ENCODE results near the gene SERPINA10. TPM values are rescaled to one million over a fixed set of nuclear protein-coding genes. Genes with fewer than 3 reads are reported as not detected.

SERPINA10 gene
- not detected in 2 replicates for total RNA-seq

GRCh38 chr14:94292872-94293577 lies at the start of gene SERPINA10:
Gene SERPINA10, minus strand, starts transcription at chr14:94293268. Its CDS starts 2,675 bp downstream, at chr14:94290593.

GRCh38 chr14:94322648-94323570 lies 29.8 kb upstream of the SERPINA10 start, which contains the start of gene SERPINA6:
Gene SERPINA6, minus strand, starts transcription at chr14:94323336. Its CDS starts 8,688 bp downstream, at chr14:94314648.

Other genes starting within 250 kb of the SERPINA10 start
- gene DDX24, start 212.1 kb downstream of the SERPINA10 start, total RNA-seq = 85.2 and 89.9 TPM in 2 replicates
- 31.7 and 32.4 TPM in 2 replicates for gene IFI27L1, start 212.0 kb downstream of the SERPINA10 start, total RNA-seq
- 0.15 TPM in 1 of 2 replicates, not detected in the other for gene IFI27, start 182.5 kb downstream of the SERPINA10 start, total RNA-seq
- 226 and 256 TPM in 2 replicates for gene IFI27L2, start 163.7 kb downstream of the SERPINA10 start, total RNA-seq
- gene PPP4R4, start 118.9 kb downstream of the SERPINA10 start, total RNA-seq = 0.45 TPM in 1 of 2 replicates, not detected in the other
- not detected in 2 replicates for gene SERPINA6, start 30.1 kb upstream of the SERPINA10 start, total RNA-seq
- gene SERPINA2, start 73.4 kb upstream of the SERPINA10 start, total RNA-seq = not detected in 2 replicates
- gene SERPINA1, start 95.3 kb upstream of the SERPINA10 start, total RNA-seq = 0.17 and 0.74 TPM in 2 replicates
- gene SERPINA11, start 159.5 kb upstream of the SERPINA10 start, total RNA-seq = not detected in 2 replicates
- 0.45 TPM in 1 of 2 replicates, not detected in the other for gene SERPINA9, start 182.9 kb upstream of the SERPINA10 start, total RNA-seq
- gene SERPINA12, start 216.2 kb upstream of the SERPINA10 start, total RNA-seq = not detected in 2 replicates